ENCODE data around the gene ITGB1BP1.

- TF ChIP-seq CBFB (CRISPR knock-in tag; IDR thresholded peaks at IDR 0.05): no peak
- TF ChIP-seq TAF1 (IDR thresholded peaks at IDR 0.05; ENCODE audit: control insufficient read depth, extremely low read depth, insufficient read depth, low read length, severe bottlenecking): no peak
- no peak for TF ChIP-seq TCF7L2 (IDR thresholded peaks at IDR 0.05; ENCODE audit: low read depth, low read length)
Observed at GRCh38 chr2:9356261-9356660, 67.1 kb downstream of the ITGB1BP1 start.
